NCI-H2196 treated with DMSO at 0.1 percent for 48 hours (cell line): ENCODE results near the gene PTPRC.

Experiments
- DNase-seq: peaks from one replicate; lab custom pipeline; 2025; ENCODE audit not compliant: unreplicated experiment; lab: John Stamatoyannopoulos, UW

PTPRC gene

DNA sequence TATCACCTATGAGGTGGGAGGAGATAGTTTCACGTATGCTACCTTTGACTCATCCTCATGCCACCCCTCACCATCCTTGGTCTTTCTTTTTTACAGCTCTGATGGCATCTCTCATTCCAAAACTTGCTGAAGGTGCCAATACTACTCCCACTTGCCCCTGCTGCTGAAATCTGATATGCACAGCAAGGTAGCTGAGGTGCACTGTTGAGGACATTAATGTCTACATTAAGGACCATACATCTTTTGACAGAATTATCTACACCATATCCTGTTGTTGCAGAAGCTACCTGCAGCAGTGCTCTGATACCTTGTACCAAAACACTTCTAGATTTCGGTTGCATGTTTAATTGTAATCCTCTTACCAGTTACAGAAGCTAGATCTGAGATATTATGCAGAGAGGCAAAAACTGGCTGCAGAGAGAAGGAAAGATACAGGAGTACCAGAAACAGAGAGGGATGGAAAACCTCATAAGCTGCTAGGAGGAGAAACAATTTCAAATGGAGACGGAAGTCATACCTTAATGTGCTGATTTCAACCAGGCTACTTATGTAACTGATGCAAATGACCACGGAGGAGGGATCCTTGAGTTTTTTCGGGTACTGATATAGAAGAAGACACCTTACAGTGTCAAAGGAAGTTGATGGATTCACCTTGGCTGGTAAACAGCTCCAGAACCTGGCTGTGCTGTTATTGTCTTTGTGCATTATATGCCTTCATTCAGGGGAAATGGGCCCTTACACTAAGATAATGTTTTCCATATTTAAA is 19.3 kb upstream of the PTPRC start:
- DNase-seq, result no peak

DNA sequence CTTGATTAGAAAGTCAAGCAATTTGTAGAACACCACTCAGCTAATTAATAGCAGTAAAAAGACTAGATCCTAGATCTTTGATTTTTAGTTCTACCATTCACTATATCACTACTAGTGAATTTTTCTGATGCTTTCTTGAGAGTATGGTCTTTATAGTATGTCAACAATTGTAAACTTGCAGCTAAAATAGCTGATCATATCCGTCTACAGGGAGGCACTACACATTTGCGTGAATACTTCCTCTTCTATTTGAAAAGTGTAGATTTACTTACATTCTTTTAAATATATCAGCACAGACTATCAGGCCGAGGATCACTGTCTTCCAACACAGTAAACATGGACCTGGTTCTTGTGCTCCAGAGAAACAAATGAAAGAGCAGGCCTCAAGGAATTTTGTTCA is 18.6 kb upstream of the PTPRC start:
- DNase-seq, result no peak

DNA sequence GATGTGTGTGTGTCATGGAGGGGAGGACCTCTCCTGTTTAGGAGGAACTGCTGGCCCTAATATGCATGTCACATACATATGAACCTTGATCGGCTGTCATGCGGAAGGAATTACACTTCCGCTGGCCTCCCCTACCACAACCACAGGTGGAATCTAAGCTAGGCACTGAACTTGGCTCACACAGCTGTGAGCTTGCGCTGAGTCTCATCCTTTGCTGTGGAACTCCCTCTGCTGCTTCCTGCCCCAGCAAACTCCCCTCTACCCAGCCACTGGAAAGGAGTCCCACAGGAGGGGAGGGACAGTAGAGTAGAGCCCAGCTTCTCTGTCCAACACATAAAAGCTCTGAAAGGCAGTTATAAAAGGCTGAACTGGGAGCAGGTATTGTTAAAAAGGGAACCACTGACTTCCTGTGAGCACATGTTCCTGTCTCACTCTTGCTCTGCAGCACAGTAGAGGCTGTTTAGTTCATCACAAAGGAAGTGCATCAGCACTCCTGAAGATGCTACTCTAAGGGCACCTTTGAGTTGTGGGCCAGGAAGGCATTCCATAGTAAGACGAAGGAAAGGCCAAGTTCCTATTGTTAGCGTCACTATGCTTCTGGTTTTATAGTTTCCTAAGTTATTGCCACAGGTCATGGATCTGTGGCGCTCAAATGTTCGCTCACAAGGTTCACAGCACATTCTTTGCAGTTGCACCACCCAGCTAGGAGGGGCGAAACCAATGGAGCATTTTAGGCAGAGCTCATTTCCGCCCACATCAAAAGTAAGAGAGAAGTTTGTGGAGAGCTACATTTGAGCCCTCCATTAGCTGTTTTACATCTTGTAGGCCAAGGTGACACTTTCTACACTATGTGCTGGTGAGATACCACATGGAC is 17.7 kb upstream of the PTPRC start:
- DNase-seq, result no peak

DNA sequence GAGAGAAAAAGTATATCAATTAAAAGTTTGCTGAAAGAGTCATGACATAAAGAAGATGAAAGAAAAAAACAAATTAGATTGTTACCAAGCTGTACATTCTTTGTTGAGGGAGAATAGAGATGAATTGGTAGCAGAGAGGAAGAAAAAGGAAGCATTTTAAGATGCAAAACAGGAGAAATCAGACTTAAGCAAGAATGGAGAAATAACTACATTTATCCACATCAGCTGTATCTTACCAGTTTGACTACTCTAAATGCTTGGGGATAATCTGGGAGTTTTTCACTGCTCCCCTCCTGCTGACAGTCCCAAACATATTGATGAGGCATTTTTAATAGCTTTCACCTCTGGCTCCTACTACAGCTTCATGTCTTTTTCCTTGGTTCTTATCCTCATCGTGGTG is 16.8 kb upstream of the PTPRC start:
- no peak for DNase-seq

DNA sequence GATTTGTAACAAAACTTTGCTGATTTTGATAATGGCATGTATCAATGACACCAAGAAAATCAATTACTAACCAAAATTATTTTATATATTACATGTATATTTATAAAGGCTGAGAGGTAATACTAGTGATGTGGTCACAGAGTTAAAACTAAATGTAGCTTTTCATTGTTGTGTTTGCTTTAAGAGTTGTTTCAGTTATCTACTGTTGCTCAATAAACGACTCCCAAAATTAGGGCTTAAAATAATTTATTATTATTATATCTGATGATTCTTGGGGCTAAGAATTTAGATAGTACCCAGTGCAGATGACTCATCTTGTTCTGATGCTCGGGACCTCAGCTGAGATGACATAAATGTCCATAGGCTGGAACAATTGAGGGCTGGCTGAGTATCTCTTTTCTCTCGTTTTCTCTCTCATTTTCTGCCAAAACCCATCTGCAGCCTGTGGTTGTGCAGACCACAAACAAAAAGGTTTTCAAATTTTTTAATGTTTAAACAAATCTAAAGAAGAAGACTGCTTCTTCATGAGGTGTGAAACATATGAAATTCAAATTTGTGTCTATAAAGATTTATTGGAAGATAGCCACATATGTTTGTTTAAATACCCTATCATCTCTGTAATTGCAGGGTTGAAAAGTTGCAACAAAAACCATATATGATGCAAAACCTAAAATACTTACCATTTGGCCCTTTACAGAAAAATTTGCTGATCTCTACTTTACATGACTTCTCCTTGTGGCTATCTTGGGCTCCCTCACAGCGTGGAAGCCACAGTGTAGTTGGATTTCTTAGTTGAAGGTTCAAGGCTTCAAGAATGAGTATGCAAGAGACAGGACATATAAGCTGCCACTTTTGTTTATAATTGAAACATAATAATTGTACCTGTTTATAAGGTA is 14.8 kb upstream of the PTPRC start:
- no peak for DNase-seq

DNA sequence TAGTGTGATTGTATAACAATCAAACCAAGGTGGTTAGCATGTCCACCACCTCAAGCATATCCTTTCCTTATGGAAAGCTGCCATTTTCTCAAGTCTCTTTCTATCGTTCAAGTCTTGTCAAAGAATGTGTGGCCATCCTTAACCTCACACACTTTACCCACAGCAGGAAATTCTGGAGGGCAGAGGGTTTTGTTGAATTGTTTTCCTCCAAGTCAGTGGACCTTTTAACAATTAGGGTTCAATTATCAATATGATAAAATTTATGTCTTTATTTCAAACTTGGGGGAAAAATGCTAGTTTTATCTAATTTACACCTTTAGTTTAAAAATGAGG is 14.2 kb upstream of the PTPRC start:
- no peak for DNase-seq

DNA sequence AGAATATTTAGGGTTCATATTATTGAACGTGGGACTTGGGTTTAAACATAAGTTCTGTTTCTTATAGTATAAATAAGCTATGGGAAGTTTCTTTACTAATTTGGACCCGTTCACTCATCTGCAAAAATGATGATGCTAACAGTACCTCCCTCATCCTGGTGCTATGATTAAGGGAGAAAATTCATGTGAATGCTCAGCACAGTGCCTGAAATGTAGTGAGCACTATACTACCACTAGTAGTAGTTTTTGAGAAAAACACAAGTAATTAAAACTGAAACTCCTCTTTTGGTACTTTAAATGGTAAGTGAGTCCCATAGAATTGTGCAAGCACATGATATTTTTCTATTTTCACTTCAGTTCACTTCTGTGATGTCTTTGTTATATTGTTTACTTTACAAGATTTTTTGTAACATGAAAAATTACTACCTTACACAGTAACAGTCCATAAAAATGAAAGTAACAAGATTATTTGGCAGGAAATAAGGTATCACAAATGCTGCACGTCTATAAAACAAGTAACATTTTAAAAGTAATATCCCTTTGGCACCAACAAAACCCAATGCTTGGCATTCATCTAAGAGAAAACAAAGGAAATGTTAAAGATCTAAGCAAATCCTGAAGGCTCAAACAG is 11.3 kb upstream of the PTPRC start:
- DNase-seq, result no peak

DNA sequence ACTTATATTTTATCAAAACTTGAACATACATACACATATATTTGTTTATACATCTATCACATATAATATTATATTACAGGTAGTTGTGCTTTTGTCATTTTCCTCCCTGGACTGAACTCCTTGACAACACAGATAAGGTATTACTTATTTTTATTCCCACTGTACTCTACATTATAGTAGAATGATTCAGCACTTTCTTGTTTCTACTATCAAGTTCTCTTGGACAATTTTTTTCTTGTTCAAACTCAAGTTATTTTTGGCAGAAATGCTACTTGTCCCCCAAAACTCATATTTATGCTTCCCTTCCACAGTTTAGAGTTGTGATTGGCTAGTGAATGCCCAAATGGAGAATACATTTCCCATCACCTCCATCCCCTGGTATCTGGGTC is 10.8 kb upstream of the PTPRC start:
- DNase-seq, result no peak

DNA sequence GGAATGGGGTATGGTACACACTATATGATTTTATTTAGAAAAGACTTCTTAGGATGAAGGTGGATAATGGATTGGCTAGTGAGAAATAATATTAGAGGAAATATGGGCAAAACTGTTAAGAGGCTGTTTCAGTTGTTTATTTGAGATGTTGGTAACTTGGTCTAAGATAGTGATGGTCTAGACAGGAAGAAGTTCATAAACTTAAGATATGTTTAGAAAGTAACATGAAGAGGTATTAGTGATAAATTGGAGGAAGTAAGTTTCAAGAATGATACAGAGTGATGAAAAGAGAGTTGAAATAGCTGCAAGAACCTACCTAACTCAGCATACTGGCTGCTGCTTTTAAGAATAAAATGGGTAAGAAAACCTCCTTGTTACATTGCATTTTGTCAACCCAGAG is 9.2 kb upstream of the PTPRC start:
- DNase-seq, result no peak

DNA sequence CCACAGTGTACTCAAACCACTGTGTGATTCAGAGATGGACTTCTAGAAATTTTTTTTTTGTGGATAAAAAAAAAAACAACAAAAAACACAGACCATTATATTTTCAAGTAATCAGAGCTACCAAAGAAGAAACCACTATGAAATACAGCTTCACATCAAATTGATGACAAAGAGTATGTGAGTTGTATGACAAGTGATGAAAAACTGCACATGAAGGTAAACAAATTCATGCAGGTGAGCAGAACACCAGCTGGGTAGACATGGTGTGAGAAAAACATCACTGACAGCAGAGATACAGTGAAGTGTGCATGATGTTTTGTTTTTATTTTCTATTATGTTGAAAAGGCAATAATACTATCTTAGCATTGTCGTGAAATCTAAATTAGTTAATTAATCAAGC is 8.0 kb upstream of the PTPRC start:
- DNase-seq, result no peak

DNA sequence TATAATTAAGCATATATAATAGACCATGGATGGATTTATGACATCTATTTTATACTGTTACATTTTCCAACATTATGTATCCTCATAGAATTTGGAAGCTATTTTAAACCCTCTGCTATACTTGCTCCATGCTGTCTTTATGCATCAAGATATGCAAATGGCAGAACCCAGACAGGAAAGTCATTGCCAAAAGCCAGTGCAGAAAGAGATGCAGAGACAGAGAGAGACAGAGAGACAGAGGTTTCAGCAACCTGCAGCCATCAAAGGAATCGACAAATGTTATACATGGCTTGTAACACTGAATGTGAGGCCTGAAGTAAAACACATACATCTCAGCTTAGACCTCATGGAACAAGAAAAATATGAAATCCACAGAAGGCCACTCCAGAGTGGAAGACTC is 7.5 kb upstream of the PTPRC start:
- DNase-seq, result no peak

DNA sequence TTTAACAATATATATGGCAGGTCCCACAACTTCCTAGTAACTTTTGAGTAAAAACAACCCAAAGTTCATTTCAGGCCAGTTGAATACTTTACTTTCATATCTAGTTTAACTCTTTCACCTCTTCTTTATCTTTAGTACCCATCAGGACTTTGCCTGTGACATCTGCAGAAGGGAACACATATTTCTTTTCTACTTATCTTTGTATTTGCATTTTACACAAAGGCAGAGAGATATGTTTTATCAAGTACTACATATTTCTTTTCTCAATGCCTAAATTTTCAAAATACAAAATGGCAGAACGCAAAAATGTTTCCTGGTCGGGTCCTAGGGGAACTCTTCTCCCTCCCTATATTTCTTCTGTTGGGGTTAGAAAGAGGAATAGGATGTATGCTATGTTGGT is 6.8 kb upstream of the PTPRC start:
- DNase-seq, result no peak

DNA sequence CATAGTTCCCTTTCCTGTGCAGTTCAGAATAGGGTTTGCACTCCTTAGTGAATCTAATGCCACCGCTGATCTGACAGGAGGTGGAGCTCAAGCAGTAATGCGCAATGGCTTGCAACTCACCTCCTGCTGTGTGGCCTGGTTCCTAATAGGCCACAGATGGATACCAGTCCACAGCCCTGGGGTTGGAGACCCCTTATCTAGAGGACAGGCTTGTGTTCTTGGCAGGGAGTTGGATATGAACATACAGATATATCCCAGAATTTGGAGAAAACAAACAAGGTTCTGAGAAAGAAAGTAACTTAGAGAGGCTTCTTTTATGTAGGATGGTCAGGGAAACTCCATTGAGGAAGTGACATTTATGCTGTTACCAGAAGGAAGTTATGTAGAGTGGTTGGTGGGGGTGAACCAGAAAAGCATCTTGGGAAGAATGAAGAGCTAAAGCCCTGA is 5.1 kb upstream of the PTPRC start:
- no peak for DNase-seq

DNA sequence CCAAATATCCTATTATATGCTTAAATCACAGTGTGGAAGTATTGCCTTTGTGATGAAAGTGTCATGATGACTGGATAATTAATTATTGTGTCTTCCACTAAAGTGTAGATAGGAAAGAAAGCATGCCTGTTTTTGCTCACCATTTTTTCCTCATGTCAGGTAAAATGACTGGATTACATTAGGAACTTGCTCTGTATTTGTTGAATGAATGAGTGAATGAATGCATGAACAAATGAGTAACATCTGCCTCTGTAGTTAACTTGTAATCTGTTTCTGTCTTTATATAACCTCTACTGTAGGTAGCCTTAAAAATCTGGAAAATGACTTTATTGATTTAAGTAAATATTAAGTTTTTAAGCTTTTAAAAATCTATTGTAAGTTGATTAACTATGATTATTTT is 2.9 kb upstream of the PTPRC start:
- DNase-seq, result no peak

DNA sequence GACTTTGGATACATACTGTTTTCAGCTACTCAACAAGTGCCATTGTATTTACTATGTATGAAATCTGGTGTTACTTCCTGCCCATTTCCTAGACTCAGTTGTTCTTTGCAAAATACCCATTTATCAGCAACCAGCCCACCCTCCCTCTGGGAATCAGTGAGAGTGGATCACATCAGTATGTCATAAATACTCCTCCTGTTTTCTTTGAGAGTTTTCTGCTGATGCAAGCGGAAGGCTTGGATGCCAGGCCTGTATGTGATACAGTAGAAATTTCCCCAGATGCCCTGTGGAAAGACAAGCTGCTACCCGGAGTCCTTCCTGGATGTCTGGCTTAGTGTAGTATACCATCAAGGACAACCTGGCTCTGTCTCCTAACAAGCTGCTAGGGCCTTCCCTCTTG is 2.4 kb upstream of the PTPRC start:
- no peak for DNase-seq

DNA sequence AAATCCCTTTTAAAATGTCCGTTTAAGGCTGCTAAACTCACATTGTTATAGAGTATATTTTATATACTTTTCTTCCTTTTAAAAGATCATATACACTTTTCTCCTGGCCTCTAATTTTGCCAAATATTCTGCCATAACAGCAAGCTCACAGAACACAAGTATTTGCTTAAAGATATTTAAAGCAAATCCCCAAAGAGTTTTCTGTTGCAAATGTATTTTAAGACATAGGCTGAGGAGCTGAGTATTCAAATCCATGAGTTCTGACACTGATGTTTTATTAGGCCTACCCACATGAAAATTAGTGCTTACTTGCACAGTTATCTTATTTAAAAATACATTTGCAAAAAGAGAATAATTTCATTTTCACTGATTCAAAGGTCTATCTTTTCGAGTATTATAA is 1.7 kb upstream of the PTPRC start:
- DNase-seq, result no peak

DNA sequence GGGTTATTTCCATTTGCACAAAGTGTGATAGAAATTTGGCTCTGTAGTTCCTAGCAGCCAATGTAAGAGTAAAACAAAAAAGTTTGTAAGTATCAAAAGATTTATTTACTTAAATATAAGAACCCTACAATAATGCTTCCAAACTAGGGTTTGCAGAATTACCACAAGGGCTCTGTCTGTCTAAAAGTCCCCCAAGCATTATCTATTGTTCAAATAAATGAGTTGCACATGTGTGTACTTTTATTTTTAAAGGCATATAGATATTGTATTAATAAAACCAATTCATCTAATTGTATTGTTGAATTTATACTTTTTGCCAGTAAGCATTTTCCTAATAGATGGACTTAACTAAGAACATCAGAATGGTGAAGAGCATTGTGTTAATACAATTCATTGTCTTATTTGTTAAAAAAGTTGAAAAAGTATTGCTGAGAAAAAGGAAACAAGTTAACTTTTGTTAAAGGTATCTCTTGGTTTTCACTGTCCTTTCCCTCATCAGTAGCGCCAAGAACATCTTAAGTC is 863 bp upstream of the PTPRC start:
- no peak for DNase-seq

DNA sequence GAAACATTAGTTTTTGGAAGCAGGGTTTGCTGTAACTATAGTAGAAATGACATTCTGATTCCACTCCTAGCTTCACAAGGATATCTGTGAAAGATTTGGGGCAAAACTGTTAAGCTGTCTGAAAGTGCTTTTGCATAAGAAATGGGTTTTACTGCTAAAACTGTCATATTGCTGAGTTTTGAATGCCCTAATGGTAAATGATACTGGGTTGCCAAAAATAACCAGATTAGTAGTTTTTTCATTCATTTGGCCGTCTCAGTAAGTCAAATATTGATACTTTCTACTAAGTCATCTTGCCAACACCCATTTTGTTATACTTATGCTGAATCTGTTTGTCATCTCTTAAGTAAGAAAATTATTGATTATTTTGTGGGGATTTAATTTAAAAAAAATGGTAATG is 399 bp upstream of the PTPRC start:
- DNase-seq, result no peak

DNA sequence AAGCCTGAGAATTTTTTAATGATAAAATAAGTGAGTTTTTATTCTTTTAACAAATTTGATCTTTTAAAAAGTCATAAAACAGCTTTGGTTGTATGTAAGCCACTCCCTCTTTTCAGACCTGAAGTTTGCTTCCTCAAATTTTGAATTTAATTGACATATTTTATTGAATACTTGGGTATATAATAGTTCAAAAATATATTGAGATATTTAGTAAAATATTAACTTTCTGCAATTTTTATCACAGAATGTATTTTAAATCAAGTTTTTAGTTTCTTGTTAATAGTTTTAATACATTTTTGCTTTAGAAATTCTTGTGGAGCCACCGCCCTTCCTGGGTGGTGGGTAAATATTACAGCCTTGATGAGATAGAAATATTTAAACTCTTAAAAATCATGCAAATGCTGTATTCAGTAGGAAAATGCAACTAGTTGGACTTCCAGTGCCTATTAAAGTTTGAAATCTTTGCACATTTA is 867 bp downstream of the PTPRC start:
- no peak for DNase-seq

DNA sequence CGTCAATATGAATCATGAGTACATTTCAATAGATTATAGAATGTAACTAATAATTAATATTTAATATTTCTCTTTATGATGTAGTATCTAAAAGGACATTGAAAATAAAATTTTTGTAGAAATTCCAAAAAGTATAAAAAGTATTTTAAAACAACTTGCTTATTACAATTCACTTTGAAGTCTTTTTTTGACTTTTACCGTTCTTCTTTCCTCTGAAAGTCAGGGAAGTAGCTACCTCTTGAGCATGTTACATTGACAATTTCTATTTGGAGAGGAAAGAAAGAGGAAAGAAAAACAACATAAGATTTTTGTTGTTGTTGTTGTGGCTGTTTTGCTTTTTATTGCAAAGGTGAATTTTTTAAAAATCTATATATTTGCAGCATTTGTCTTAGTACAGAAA is 1.3 kb downstream of the PTPRC start:
- no peak for DNase-seq

DNA sequence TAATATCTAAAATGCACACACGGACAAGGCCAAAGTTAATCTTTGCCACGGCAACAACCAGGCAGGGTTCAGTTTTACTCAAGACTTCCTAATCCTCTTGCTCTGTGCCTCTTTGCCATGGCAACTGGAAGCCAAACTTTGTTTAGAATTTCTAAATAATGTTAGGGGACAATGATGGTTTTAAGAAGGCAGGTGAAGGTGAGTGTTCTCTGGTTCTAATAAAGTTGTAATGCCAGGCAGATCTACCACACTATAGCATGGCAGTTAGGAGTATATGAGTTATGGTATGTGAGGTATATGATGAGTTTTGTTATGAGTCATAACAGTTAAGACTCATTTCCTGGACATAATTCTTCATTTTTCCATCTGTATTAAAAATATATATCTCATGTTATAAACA is 2.7 kb downstream of the PTPRC start:
- DNase-seq, result no peak
